GM19438 (cell line): Measurements from ENCODE around the gene EIF3I.
"Not testable (repeated sequence)": the region's sequence is repeated elsewhere in the genome, so short reads cannot be mapped to it uniquely, and the experiment has no call there.

Source experiments
- ATAC-seq: cut with Tn5 transposase; IDR thresholded peaks from one replicate; pipeline ENCODE4 v1.9.1; 2021; ENCODE audit warnings: low read depth; ENCODE audit not compliant: unreplicated experiment

The EIF3I gene

DNA sequence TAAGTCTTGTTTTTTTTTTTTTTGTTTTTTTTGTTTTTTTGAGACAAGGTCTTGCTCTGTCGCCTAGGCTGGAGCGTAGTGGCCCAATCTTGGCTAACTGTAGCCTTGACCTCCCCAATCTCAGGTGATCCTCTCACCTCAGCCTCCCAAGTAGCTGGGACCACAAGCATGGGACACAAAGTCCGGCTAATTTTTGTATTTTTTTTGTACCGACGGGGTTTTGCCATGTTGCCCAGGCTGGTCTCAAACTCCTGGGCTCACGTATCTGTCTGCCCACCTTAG is 35.0 kb downstream of the EIF3I start:
- no peak for ATAC-seq

DNA sequence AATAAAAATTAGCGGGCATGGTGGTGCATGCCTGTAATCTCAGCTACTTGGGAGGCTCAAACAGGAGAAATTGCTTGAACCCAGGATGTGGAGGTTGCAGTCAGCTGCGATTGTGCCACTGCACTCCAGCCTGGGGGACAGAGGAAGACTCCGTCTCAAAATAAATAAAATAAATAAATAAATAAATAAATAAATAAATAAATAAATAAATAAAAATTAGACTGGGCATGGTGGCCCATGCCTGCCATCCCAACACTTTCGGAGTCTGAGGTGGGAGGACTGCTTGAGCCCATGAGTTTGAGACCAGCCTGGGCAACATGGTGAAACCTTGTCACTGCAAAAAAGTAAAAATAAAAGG is 41.0 kb downstream of the EIF3I start:
- not testable (repeated sequence) for ATAC-seq

DNA sequence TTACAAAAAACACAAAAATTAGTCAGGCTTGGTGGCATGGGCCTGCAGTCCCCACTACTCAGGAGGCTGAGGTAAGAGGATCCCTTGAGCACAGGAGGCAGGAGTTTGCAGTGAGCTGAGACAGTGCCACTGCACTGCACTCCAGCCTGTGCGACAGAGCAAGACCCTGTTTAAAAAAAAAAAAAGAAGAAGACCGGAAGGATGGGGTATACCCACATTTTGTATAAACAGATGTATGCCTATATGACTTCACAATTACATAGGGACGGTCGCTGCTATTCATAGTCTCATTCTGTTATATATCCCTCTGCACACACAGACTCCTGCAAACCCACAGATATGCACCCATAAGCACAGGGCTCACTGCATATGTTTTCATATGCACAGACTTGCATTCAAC is 41.5 kb downstream of the EIF3I start:
- no peak for ATAC-seq

DNA sequence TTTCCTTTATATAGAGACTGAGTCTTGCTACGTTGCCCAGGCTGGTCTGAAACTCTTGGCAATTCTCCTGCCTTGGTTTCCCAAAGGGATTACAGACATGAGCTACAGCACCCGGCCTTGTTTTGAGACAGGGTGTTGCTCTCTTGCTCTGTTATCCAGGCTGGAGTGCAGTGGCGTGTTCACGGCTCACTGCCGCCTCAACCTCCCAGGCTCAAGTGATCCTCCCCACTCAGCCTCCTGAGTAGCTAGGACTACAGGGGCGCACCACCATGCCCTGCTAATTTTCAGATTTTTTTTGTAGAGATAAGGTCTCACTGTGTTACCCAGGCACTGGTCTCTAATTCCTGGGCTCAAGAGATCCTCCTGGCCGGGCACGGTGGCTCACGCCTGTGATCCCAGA is 43.6 kb downstream of the EIF3I start:
- no peak for ATAC-seq

DNA sequence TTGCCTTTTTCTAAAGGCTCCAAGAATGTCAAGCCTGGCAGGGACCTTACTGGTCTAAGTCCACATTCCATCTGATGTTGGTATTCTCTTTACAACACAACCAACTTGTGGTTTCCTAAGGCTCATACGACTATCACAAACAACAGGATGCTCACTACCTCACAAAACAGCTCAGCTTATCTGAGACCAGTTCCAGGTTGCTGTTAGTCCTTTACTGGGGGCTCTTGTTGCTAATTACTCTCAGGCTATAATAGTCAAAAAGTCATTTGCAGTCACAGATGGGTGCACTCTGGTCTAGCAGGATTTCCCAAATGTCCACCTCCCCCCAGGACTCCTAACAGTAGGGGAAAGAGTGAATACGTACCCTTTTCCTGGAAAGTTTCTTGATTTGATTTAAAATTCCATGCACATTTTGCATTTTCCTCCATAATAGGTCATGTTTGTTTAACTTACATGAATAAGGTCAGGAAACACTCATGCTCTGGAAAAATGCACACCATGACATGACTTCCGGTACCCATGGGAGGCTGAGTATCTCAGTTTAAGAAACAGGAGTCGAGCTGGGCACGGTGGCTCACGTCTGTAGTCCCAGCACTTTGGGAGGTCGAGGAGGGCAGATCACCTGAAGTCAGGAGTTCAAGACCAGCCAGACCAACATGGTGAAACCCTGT is 44.8 kb downstream of the EIF3I start:
- no peak for ATAC-seq

DNA sequence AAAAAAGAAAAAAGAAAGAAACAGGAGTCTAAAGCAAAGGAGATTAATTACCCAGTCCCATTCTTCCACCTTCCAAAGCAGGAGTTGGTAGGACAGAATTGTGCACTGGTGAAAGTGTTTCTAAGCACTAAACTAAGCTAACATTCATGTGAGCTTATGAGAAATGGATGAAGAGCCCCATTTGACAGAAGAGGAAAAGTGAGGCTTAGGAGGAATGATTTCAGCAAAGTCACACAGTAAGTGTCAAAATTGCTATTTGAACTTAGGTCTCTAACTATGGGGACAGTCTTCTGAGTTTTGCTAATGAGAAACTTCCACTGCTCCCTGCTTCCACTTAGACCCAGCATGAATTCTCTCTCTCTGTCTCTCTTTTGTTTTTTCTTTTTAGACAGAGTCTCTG is 47.5 kb downstream of the EIF3I start:
- no peak for ATAC-seq

DNA sequence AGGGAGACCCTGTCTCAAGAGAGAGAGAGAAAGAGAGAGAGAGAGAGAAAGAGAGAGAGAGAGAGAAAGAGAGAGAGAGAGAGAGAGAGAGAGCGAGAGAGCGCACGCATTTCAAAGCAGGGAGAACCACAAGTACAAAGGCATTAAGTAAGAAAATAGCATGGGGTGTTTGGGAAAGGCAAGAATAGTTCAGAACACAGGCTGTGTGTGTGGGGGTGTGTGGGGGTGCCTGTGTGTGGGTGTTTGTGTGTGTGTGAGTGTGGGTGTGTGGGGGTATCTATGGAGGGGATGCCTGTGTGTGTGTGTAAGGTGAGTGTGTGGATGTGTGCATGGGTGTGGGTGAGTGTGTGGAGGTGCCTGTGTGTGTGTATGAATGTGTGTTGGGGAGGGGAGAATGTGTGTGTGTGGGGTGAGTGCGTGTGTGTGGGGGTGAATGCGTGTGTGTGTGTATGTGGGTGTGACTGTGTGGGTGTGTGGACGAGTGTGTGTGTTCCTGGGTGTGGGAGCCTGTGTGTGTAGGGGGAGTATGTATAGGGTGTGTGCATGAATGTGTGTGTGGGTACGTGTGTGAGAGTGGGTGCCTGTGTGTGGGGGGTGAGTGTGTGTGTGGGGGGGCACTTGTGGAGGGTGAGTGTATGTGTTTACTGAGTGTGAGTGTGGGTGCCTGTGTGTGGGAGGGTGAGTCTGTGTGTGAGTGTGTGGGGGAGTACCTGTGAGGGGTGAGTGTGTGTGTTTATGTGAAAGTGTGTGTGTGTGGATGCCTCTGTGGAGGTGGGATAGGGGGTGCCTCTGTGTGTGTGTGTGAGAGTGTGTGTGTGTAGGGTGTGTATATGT is 50.6 kb downstream of the EIF3I start:
- no peak for ATAC-seq

DNA sequence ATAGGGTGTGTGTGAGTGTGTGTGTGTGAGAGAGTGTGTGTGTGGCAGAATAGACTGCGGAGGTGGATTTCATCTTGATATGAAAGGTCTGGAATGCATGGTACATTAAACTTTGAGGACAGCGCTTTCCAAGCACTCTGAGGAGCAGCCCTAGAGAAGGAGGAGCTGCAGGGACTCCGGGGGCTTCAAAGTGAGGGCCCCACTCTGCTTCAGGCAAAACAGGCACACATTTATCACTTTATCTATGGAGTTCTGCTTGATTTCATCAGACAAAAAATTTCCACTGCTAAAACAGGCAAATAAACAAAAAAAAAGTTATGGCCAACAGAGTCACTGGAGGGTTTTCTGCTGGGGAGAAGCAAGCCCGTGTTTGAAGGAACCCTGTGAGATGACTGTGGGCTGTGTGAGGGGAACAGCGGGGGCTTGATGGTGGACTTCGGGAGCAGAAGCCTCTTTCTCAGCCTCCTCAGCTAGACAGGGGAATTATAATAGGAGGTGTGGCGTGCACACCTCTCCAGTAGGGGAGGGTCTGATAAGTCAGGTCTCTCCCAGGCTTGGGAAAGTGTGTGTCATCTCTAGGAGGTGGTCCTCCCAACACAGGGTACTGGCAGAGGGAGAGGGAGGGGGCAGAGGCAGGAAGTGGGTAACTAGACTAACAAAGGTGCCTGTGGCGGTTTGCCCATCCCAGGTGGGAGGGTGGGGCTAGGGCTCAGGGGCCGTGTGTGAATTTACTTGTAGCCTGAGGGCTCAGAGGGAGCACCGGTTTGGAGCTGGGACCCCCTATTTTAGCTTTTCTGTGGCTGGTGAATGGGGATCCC is 51.4 kb downstream of the EIF3I start:
- ATAC-seq: no peak

DNA sequence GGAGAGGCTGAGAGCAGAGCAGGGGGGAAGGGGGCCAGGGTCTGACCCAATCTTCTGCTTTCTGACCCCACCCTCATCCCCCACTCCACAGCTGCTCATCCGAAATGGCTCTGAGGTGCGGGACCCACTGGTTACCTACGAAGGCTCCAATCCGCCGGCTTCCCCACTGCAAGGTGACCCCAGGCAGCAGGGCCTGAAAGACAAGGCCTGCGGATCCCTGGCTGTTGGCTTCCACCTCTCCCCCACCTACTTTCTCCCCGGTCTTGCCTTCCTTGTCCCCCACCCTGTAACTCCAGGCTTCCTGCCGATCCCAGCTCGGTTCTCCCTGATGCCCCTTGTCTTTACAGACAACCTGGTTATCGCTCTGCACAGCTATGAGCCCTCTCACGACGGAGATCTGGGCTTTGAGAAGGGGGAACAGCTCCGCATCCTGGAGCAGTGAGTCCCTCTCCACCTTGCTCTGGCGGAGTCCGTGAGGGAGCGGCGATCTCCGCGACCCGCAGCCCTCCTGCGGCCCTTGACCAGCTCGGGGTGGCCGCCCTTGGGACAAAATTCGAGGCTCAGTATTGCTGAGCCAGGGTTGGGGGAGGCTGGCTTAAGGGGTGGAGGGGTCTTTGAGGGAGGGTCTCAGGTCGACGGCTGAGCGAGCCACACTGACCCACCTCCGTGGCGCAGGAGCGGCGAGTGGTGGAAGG is 52.6 kb downstream of the EIF3I start:
- ATAC-seq: no peak

DNA sequence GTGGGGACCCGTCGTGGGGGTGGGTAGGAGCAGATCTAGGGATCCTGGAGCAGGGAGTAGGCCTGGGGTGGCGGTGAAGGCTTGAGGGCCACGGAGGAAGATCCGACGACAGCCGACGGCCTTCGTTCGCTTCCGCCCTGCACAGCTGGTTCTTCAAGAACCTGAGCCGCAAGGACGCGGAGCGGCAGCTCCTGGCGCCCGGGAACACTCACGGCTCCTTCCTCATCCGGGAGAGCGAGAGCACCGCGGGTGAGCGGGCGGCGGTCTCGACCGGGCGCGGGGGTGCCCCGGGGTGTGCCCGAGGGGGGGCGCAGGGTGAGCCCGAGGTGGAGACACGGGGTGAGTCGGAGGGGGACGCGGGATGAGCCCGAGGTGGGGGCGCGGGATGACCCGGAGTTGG is 53.2 kb downstream of the EIF3I start:
- no peak for ATAC-seq

DNA sequence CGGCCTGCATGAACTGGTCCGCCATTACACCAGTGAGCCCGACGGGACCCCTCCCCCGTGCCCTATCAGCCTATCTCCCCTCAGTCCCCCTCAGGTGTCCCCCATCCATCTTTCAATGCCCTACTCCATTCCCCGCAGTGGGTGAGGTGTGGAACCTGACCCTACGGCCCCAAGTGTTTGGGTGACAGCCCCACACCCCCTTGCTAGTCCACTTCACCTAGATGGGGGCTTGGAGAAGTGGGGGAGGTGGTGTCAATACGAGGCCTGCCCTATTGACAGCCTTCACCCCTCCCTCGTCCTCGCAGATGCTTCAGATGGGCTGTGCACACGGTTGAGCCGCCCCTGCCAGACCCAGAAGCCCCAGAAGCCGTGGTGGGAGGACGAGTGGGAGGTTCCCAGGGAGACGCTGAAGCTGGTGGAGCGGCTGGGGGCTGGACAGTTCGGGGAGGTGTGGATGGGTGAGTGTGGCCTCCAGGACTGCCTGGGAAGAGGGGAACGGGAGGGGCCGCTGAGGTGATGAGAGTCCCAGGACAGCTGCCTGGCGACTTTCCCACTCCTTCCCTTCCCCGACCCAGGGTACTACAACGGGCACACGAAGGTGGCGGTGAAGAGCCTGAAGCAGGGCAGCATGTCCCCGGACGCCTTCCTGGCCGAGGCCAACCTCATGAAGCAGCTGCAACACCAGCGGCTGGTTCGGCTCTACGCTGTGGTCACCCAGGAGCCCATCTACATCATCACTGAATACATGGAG is 54.0 kb downstream of the EIF3I start:
- no peak for ATAC-seq
